GM18907 (cell line): ENCODE measurements around the gene CALM3.

Experiments used
- ATAC-seq: cut with Tn5 transposase; IDR thresholded peaks from one replicate; pipeline ENCODE4 v1.9.1; 2021; ENCODE audit warnings: mild to moderate bottlenecking, moderate library complexity; ENCODE audit not compliant: unreplicated experiment

Gene CALM3

GRCh38 chr19:46634656-46635218 lies 33.6 kb downstream of the CALM3 start:
- ATAC-seq: no peak

GRCh38 chr19:46635920-46636761 lies 35.0 kb downstream of the CALM3 start, which contains the start of gene GNG8:
TSS of gene GNG8 (minus strand) at chr19:46636202. CDS start at chr19:46634682, 1,520 bp downstream.
- no peak for ATAC-seq

- ATAC-seq: no peak
Measured at GRCh38 chr19:46637224-46637623, 36.1 kb downstream of the CALM3 start.

GRCh38 chr19:46639358-46640182 lies 38.4 kb downstream of the CALM3 start:
- no peak for ATAC-seq

- no peak for ATAC-seq
Measured at GRCh38 chr19:46640656-46641055, 39.5 kb downstream of the CALM3 start.

- ATAC-seq: no peak
Measured at GRCh38 chr19:46644720-46645119, 43.6 kb downstream of the CALM3 start.

GRCh38 chr19:46646402-46646801 lies 45.3 kb downstream of the CALM3 start:
- ATAC-seq: no peak

GRCh38 chr19:46648060-46648960 lies 47.2 kb downstream of the CALM3 start:
- ATAC-seq: no peak

GRCh38 chr19:46648961-46649960 lies 48.1 kb downstream of the CALM3 start:
- no peak for ATAC-seq

- ATAC-seq: no peak
Measured at GRCh38 chr19:46650445-46650844, 49.3 kb downstream of the CALM3 start.

GRCh38 chr19:46654621-46655152 lies 53.6 kb downstream of the CALM3 start:
- ATAC-seq: no peak

- no peak for ATAC-seq
Measured at GRCh38 chr19:46656541-46656940, 55.4 kb downstream of the CALM3 start.

GRCh38 chr19:46659151-46660007 lies 58.2 kb downstream of the CALM3 start:
- no peak for ATAC-seq

GRCh38 chr19:46660008-46660517 lies 58.9 kb downstream of the CALM3 start:
- ATAC-seq: no peak
